Embryonic facial prominence (tissue), 1 donor: ENCODE data around the gene ZNF280A.

Source experiments
- DNase-seq: peaks from one replicate; pipeline ENCODE4 v3.0.0-alpha.2; 2016; ENCODE audit errors: extremely low spot score

ZNF280A gene, protein sequence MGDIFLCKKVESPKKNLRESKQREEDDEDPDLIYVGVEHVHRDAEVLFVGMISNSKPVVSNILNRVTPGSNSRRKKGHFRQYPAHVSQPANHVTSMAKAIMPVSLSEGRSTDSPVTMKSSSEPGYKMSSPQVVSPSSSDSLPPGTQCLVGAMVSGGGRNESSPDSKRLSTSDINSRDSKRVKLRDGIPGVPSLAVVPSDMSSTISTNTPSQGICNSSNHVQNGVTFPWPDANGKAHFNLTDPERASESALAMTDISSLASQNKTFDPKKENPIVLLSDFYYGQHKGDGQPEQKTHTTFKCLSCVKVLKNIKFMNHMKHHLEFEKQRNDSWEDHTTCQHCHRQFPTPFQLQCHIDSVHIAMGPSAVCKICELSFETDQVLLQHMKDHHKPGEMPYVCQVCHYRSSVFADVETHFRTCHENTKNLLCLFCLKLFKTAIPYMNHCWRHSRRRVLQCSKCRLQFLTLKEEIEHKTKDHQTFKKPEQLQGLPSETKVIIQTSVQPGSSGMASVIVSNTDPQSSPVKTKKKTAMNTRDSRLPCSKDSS

DNA sequence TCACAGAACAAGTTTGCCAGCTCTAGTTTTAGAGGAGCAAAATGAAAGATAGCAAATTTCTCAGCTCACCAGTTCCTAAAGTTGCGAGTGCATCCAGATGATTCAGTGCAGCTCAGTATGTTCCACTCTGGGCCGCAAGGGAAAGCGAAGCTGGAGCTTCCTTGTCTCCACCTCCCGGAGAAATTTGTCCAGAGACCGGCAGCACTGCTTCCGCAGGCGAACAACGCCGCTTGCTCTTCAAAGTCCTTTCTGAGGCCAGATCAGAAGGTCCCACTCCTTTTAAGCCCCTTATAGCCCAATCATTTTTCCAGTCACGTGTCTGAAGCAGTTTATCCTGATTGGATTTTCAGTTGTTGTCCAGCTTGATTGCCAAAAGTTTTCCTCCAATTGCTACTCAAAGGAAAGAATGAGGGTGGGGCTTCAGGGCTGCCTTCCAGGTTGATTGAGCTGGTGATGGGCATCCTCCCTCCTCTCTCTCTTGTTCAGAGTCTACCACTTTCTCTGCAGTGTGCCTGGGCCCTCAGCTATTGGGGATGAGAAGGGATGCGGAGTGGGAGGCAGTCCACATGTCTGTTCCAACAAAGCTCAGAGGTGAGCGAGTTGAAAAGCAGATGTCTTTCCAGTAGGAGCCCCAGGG lies at the start of gene ZNF280A:
Gene ZNF280A, minus strand, starts transcription at position 251 of the 637 bp plus-strand sequence. CDS start 4,640 bp downstream, outside the sequence.
- DNase-seq = no peak

DNA sequence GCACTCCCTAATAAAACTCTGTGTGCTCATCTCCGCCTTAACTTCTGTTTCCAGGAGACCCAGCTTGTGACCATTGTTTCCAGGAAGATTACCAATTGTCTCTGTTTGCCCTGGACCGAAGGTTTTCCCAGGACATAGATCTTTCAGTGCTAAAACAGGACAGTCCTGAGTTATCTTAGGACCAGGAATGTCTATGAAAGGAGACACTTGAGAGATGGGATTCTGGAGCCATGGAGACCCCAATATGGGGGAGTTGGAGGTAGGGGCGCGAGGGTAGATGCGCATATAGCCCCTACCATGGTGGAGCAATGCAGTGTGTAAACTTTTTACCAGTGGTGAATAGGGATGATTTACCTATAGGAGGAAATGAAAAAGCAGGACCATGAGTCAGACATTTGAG lies 49.1 kb upstream of the ZNF280A start:
- no peak for DNase-seq

DNA sequence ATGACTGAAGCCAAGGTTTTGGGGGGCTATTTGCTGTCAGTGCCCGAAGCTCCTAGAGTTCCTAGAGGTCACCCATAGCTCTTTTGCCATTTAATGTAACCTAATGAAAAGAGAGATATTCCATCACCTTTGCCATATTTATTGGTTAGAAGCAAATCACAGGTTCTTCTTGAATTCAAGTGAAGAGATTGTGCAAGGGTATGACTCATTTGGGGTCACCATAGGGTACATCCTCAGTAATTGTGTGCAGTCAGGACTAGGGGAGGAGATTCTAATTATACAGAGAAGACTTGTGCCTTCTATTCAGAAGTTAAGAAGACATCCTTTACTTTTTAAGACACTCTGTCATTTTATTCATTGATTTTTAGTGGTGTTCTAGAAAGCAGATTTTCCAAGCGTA lies 45.9 kb upstream of the ZNF280A start:
- DNase-seq = no peak

DNA sequence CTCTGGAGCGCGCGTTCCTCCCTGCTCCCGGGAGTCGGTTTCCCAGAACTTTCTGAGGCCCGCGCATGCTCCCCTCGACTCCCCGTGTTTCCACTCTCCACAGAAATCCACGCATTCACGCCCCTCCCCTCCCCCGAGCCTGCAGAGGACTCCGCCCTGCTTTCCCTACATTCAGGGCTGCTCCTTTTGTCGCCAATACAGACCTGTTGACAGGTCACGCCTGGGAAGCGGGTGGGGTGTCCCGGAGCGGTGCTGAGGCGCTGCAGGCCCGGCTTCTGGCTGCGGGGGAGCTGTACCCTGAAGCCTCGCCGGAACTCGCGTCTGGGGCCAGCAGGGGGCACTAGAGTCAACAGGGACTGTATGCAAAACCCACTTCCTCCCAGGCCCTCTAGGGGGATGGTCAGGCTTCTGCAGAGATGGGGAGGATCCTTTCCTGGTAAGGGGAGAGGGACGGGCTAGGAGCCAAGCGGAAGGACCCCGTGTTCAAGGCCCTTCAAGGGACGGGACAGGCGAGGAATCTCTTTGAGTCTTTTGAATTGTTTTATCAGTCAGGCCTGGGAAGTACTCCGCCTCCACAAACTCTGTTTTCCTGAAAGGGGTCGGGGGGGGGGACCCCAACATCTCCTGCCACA lies 39.0 kb upstream of the ZNF280A start, which contains the start of gene PRAME:
Gene PRAME, minus strand, starts transcription at position 294 of the 632 bp plus-strand sequence. CDS start 2,433 bp downstream, outside the sequence.
- no peak for DNase-seq

DNA sequence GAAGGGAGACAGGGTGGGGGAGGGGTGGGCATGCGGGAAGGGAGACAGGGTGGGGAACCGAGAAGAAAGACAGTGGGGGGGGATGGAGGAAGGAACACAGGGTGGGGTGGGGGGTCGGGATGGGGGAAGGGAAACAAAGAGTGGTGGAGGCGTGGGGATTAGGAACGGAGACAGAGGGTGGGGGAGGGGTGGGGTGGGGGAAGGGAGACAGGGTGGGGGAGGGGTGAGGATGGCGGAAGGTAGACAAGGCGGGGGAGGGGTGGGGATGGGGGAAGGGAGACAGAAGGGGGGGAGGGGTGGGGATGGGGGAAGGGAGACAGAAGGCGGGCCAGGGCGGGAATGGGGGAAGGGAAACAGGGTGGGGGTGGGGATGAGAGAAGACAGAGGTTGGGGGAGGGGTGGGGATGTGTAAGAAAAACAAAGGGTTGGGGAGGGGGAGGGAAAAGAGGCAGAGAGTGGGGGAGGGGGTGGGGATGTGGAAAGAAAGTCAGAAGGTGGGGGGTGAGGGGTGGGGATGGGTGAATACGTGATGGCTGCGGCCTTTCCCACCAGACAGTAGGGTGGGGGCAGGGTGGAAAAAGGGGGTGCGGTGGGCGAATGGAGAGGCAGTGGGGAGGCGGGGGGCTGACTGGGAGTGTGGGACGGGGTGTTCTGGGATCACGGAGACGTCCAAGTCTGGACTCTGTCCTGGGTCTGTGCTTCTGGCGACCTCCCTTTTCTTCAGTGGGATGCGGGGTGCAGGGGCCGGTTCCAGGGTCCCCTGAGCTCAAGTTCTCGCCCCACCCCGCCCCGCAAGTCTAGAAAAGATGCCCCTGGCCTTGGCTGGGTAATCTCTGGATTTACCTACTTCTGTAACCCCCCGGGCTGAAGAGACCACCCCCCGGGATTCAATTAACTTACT lies 38.3 kb upstream of the ZNF280A start:
- no peak for DNase-seq

DNA sequence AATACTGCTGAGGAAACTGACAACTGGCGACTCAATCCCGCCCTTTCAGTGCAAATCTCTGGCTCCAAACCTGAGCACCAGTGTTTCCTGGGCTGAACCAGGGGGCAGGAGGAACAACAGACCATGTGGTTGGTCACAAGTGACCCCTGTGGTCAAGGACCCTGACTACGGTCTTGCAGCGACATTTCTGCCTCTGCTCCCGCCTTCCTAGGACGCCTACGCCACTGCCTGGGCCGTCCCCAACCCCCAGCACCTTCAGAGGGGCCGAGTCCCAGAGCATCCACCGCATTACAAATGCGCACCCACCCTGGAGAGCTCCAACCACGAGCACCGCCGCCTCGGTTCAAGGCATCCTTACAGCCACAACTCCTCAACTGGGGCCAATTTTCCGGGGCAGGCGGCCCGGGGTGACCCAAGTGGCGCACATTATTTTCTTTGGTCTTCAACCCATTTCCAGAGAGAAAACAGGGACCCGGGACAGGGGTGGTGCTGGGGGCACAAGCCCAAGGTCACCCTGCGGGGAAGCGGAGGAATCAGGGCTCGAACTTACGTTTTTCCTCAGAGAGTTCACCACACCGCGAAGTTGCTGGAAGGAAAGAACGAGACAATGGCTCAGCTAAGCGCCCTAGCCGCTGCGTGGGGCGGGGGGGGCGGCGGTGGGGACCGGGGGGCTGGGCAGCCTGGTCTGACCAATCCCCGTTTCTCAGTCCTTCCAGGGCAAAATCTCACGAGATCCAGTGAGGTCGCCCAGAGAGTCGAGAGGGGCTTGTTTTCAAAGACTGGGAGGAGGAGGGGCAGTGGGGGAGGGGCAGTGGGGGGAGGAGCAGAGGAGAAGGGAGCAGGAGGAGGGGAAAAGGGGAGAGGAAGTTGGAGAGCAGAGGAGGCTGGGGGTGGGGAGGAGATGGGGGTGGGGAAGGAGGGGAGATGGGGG lies 37.2 kb upstream of the ZNF280A start:
- DNase-seq = no peak

- DNase-seq = no peak
Measured at GRCh38 chr22:22556578-22556977, 36.5 kb upstream of the ZNF280A start.

- DNase-seq = no peak
Measured at GRCh38 chr22:22555596-22555995, 35.5 kb upstream of the ZNF280A start.

DNA sequence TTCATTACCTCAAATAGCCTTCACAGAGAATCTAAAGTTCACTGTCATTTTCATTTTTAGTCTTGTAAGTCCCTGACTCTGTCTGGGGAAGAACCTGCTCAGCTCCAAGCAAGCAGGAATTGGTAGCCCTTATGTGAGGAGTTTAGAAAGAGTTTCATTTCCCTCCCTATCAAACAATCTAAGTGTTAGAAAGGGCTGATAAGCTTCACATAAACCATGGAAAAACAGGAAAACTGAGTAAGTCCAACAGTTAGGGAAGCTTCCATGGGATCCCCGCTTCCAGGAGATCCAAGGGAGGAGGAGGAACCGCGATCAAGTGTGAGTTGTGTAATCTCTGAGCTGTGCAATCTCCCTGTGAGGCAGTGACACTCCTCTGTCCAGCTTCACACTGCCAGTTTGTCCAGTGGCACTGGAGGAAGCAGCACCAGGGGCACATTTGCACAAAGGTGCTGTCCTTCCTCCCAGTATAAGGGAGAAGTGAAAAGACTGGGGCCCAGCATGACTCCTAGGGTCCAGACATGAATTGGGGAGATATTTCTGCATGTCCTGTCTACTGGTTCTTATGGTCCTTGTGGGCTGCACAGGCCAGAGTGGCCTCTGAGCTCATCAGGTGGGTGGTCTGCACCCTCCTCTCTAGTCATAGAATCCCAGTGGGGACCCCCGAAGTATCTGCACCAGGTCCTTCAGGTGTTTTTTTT lies 34.7 kb upstream of the ZNF280A start:
- no peak for DNase-seq

- DNase-seq = no peak
Measured at GRCh38 chr22:22553735-22554586, 33.9 kb upstream of the ZNF280A start.

- DNase-seq = no peak
Measured at GRCh38 chr22:22553141-22553540, 33.1 kb upstream of the ZNF280A start.

GRCh38 chr22:22552630-22553029 lies 32.6 kb upstream of the ZNF280A start:
- DNase-seq = no peak

- no peak for DNase-seq
Measured at GRCh38 chr22:22550789-22551434, 30.8 kb upstream of the ZNF280A start.

DNA sequence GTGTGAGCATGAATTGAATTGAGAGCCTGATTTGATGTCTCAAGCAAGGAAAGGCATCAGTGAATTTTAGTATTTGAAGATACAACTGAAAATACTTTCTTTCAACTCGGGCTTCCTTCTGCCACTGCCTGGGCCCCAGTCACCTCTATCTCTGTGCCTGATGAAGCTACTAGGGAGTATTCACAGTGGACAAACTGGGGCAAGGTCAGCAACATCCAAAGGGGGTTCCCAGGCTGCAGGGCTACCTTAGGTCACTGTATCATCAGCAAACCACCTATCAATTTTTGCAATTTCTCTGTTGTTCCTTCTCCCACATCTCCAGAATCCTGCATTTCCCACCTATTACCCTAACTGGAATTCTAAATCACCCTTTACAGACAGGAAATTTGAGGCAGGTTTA lies 28.8 kb upstream of the ZNF280A start:
- no peak for DNase-seq

- no peak for DNase-seq
Measured at GRCh38 chr22:22548317-22548716, 28.2 kb upstream of the ZNF280A start.

DNA sequence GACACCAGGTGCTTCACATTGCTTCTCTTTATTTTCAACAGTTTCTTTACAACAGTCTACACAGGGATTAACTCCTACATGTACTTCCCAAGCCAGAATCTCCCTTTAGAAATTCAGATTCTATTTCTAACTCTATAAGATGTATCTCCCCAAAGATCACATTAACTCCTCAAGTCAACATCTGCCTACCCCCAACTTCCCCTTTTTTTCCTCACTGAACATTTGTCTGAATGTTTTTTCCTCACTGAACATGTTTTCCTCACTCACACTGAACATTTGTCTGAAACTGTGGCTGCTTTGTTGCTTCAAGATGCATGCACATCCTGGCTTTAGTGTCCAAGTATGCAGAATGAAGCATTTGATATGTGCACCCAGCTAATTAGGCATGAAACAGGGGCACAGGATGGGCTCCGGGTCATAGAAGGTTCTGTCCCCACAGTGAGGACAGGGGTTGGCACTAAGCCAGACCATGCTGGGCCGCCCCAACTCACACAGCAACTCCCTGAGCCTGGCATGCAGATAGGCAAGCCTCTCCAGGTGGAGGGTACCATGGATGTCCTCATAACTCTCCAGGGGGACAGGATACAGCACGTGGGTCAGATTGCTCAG lies 27.7 kb upstream of the ZNF280A start:
- no peak for DNase-seq

- no peak for DNase-seq
Measured at GRCh38 chr22:22547226-22547625, 27.2 kb upstream of the ZNF280A start.

DNA sequence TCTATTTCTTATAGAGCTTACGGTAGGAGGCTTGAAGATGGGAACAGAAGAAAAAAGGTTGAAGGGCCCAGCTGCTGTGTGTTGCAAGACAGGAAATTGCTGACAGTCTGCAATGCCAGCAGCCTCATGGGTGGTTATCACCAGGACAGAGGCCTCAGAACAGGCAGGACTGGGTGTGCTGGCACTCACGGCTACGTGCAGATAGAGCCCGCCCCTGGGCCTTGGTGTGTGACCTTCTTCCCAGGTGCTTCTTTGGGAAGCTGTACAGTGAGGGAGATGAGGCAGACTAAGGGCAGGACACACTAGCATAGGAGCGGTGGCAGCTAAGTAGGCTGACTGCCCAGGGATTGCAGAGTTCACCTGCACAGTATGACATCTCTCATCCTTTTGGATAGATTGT lies 26.4 kb upstream of the ZNF280A start:
- DNase-seq = no peak
